HuH-7 (cell line): ENCODE data around the gene MSN.

Experiments
- DNase-seq: peaks from one replicate; pipeline ENCODE4 v3.0.0; 2011; ENCODE audit warnings: low spot score

The MSN gene

DNA sequence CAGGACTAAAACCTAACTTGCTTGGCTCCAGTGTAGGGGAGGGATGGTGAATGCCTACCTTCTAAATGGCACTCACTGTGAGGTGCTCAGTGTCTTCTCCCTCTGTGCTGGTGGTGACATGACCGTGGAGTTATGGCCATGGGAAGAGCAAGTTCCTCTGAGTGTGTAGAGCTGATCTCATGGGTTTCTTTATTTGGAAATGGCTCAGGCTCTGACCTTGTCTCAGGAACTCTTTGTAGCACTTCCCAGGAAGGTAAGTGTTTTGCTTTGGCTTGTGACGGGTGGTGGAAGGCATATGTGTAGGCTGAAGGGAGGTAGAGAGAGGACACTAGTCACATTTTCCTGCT, 6.4 kb downstream of the MSN start:
- DNase-seq, result no peak

DNA sequence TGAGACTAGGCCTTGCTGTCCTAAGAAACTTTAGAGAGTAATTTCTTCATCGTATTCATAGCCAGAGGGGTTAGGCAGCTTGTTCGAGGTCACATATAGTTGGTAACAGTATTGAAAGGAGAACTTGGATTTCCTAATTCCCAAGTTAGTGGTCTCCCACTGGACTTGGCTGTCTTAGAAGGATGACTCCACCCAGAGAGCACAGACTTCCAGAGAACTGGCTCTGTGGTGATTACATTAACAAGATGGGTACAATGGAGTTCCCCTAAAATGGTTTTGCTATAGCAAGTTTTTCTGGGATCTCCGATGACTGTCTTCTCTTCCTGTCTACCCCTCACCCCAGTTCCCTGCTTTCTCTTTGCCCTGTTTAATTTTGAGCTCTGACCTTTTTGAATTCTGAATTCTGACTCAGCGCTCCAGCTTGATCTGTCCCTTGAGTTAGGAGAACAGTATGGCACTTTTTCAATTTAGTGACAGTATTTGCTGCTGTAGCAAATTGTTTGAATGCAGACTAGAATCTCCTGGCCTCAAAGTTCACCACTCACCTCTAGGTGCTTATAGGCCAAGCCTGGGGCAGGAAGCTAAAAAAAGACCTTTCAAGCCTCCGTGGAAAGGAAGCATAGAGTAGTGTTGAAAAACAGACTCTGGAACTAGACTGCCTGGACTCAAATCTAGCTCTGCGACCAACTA, 6.9 kb downstream of the MSN start:
- no peak for DNase-seq

DNA sequence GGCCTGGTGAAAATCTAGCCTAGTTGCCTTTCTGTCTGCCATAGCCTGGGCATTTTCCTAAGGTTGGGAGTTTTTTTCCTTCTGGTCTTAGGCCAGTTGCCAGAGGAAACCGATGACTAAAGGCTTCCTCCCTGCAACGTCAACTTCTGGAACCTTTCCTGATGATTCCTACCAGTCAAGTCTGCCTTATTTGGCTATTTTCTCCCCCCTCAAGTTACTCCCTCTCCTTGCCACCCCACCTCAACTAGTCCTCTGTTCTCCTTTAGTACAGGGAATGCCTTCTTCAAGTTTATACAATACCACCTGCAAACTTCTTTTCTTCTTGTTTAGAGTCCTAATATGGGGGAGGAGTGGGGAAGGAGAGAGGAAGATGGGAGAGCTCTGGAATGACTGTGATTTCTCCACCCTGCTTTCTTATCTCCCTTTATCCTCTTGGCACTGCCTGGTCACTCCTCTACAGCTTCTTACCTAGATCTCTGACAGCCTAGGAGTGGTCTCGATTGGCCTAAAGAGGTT, 10.6 kb downstream of the MSN start:
- no peak for DNase-seq

DNA sequence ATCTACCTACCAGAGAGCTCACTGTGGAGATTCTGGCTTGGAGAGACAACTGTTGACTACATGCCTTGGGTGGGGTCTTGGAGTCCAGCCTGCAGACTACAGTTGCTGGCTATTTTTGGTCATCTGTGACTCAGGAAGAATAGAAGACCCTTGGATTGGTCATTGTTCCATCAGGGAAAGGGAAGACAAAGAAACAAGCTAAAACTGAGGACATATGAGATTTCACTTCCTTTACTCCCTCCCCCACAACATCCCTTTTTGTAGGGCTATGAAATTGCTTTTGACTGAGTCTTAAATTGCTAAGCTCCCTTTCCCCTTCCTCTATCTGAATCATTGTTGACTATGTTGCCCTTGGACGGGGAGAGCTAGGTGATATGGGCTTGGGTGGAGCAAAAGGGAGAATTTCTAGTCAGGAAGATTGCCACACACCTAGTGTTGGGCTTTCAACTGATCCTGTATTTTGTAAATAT, 11.7 kb downstream of the MSN start:
- DNase-seq, result no peak

DNA sequence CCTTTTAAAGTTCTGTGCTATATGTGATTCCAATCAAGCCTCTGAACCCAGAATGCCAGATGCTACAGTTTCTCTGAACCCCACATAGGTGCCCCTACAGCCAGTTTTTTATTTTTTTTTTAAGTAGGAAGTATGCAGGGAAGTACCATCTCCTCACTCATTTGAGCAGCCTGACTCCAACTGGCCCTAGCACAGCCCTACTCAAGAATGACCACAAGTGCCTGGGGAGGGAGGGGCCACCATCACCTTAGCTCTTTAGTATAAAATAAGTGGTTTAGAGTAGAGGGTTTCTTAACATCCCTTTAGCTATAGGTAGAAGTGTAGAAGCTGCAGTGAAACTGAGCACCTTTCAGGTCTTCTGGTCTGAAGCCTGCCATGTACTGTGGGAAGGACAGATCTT, 14.4 kb downstream of the MSN start:
- DNase-seq, result no peak

DNA sequence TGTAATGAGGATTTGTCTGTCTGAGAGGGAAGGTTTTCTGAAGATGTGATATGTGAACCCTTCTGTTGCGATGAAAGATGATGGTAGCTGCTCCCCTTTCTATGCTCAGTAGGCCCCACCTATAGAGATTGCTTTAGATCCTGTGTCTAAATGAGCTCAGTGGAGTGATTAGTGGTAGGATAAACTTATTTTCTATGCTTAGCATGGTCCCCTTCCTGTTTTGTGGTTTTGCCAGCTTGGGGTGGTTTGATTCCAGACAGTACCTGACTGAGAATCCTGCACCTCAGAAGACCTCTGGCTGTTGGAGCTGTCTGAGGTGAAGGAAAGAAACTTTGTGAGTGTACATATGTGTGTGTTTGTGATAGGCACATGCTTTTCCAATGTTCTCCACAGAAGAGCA, 17.7 kb downstream of the MSN start:
- no peak for DNase-seq

DNA sequence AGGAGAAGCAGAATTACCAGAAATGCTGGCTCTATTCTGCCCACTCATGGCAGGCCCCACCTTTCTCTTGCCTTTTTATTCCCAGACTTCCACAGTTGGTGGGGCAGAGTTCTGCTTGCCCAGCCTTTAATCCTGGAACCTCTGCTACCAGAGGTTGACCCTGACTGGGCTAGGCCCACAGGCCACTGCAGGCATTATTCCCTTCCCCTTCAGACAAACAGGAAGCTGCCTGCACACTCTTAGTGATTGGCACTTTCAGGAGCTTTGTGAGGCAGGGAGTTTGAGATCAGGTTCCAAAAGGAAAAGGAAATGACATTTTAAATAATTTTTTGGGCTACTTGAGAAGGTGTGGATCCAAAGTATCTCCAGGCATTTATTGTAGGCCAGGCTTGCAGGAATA, 18.8 kb downstream of the MSN start:
- DNase-seq, result no peak

DNA sequence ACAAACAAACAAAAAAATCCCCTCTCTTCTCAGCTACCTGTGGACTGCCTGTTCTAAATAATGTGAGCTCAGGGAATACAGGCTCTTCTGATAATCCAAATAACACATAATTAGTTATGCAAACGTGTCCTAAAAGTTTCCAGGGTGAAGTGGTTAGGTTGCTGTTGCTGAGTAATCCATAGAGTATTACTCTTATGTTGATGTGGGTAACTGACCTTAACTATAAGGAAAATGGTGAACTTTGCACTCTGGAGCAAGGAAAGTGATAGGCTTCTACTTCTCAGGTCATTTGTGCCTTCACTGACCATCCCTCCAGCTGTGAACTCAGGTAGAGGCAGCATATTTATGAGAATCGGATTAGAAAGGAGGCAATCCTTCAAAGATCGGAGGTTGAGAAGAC, 19.9 kb downstream of the MSN start:
- DNase-seq, result no peak

DNA sequence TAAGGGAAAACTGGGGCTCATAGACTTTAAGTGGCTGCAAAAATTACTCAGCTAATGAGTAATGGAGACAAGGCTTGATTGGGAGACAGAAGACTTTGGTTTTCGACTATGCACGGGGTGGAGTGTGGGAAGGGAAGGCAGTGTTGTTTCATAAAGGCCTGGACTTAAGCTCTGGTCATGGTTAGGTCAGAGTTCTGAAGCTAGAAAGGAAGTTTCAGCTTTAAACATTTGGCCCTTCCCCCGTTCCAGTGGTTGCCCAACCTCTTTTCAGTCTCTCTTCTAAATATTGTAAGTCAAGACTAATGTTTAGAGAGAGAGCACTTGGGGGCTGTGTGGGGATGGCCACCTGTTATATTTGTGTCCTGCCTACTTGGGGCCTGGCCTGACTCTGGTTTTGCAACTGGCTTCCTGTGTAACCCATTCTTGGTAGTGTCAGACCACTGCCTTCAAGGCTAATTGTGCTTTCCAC, 21.0 kb downstream of the MSN start:
- no peak for DNase-seq

DNA sequence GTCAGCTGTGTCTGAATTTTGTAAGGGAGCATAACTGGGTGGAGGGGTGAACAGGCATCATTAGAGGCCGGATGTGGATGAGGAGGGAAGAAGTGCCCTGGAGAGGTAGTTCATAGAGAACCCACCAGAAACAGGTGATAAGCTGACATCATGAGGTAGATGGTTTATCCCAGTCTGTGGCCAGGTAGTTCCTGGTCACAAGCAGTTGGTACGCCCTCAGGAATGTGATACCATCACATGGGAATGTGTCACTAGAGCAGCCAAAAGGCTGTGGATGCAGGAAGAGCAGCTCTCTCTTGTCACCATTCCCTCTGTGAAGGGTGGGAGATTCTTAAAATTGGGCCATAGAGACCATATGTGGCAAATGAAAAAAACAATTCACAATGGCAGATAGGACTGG, 21.9 kb downstream of the MSN start:
- no peak for DNase-seq

DNA sequence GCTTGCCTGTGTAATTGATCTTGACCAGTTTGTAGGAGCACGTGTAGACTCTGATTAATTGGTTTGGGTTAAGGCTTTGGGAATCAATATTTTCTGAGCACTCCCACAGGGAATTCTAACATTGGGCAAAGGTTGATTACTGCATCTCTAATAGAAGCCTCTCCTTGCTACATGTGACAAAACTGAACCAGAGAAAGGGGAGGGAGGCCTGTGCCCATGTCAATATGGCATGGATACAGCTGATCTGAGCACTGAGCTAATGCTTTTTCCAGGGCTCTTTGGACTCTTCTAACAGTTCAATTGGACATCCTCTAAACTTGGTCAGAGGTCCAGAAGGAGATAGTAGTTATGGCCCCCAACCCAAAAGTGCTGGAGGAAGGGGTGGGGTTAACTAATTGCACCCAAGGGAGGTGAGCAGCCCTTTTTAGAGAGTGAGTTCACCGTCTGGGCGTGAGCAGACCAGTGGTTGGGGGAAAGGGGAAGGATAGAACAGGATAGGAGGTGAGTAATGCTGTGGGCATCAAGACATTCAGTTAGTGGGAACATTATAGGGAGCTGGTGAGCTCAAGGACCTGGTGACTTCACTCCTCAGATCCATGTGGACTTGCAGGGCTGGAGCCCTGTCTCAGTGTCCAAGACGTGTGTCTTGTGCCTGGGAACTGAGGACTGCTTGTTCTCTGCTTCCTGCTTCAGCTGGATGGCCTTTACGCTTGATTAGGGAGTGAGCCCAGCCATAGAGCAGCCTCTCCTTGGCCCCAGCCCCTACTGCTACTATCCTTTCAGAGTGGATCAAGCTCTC, 22.8 kb downstream of the MSN start:
- no peak for DNase-seq

DNA sequence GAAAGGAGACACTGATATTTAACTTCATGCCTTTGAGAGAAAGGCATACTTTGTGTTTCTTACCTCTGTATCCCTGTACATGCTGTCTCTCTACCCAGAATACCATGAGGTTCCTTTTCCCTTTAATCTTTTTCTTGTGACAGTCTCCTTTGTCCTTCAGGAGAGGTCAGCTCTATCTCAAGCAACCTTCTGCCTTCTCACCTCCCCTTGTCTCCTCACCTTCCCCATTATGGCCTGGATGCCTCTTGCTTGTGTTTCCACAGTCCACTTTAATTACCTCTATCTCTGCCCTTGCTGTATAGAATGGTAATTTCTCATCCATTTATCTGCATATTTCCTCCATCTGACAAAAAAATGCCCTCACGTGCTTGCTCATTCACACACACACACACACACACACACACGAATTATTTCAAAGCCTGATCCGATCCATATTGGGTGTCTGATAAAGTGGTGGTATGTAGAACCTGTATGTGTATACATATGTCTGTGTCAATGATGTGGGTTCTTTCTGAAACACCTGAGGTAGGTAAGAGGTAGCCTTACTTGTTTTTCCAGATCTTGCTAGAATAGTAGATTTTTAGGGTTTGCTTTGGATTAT, 28.5 kb downstream of the MSN start:
- no peak for DNase-seq

DNA sequence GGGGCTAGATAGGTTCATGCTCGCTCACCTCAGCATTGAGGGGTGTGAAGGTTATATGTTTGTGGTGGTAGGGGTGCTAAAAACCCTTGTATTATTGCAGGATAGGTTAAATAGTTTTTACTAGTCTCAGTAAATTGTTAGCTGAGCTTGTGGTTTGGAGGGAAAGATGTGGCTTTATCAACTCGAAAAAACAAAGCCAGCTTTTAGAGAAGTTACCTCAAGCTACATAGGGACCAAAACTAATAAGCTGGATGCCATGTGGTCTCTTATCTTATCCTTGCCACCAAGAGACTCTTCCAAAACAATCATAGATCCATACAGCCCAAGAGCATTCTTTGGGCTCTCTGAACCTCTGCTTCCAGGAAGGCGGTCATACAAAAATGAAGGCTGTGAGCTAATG, 29.2 kb downstream of the MSN start:
- no peak for DNase-seq

DNA sequence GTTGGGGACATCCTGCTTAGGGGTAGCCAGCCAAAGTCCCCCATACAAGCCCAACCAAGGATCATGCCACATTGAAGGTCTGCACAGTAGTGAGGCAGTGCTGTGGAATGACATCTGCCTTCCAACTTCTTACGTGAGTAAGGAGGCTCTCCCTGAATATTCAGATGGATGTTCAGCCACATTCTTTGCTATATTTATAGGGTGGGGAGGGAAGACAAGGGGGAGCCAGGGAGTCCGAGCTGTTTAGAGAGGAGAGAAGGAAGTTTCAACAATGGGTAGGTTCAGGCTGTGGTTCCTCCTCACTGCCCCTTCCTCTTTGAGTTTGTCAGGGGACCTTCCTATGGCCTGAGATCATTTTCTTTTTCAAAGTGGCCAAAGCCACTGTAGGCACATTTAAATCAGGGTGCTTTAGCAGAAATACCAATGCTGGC, 29.8 kb downstream of the MSN start:
- no peak for DNase-seq

DNA sequence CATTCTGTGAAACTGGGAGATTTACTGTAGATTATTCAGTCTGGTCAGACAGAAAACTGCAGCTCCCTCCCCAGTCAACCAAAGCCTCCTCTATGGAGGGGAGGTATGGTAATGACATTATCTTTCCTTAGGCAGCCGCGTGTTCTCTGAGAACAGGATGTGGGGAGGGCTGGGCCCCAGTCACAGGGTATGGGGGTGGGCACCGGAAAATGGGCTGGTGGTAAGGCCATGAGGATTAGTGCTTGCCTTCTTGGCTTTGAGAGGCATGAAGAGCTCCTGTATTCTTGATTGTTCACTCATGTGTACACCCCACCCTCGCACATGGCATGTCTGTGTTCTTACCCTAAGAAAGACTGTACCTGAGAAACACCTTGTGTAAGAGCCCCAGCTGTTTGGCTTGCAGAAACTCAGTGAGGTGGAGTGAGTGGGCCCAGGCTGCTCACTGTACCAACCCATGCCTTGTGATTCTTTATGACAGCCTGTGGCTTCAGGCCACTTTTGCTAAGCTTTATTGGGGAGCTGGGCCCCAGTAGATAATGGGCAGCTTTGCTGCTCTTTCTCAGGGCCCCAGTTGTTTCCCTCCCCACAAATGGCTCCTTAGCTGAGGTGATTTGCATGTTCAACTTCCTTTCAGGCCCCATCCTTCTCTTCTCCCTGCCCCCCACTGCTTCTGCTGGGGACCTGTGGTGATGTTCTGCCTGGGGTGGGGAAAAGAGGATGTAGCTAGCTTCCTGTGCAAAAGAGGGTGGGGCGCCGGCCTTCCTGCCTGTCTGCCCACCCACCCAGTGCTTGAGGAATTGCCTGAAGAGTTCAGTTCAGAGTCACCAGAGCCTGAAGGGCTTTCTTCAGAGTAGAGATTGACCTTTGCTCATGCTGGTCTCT, 30.7 kb downstream of the MSN start:
- no peak for DNase-seq

DNA sequence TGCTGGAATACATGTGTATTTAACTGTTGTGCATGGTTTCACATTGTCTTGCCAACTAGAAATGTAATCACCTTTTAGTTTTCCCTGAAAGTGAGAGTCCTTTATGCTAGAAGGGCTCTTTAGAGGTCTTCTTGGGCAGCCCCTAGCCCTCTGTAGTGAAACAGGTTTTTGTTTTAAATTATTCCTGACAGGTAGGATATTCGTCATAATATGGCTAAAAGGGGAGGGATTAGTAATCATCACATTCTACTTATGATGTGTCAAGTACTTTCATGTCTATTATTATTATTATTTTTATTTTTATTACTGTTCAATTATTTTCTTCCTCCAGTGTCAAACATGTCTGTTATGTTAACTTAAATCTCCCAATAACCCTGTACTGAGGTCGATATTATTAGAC, 35.5 kb downstream of the MSN start:
- no peak for DNase-seq

DNA sequence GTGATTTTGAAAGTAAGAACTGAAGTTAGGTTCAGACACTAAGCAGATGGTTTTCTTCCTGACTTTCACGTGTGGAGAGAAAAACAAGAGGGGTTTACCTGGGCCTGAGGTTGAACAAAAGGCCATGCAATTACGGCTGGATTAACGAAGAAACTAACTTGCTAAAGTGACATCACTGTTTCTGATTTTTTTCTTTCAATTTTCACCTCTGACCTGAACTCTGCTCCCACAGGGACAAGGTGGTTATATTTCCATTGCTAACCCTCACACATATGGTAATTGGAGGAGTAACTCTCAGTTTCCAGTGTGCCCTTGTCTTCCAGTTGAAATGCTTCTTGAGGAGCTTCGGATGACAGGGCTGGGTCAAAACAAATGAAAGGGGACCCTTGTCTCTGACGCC, 38.0 kb downstream of the MSN start:
- DNase-seq, result no peak

DNA sequence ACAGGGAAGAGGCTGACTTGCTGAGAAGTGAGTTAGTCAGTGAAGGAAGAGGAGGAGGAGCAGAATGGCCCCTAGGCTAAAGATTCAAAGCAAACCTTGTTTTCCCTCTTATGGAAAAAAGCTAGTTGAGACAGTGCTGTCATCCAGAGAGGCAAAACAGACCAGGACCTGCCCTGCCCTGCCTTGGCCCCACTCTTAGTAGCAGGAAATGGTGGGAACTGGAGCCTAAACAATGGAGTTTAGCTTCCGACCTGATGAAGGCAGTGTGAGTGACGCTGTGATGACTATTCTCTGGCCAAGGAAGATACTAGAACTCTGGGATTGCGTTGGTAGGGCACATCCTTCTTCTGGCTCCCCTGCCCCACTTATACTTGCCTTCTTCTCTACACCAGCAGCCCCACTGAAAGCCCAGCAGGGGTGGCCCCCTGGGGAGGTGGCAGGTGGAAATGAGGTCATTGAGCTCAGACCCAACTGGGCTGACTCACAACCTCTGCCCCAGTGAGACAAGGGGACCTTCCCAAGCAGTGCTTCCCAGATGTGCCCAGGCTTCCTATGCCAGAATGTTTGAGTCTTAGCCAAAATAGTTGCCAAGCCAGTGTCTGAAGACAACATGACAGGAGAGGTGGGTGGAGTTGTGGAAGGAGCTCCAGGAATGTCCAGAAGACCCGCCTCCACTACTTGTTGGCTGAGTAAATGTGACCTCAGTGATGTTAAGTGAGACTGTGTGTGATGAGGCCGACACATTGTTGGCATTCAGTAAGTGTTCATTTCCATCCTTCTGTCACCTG, 38.8 kb downstream of the MSN start:
- DNase-seq, result no peak

DNA sequence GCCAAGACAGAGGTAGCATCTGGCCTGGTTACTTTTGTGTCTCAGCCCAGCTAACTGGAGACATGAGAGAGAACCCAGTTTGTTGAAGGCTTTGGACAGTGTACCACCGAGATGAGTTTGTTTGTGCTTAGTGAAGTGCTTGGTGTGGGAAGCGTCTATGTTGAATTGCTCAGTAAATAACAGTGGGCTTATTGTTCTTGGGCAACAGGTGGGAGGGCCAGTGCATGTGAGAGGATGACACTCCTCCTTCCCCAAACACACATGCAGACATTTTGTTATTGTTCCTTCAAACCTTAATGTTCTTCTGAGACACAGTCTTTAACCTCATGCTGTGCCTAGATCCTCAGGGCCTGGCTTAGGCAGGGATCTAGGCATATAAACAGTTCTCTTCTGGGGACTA, 39.7 kb downstream of the MSN start:
- DNase-seq, result no peak

DNA sequence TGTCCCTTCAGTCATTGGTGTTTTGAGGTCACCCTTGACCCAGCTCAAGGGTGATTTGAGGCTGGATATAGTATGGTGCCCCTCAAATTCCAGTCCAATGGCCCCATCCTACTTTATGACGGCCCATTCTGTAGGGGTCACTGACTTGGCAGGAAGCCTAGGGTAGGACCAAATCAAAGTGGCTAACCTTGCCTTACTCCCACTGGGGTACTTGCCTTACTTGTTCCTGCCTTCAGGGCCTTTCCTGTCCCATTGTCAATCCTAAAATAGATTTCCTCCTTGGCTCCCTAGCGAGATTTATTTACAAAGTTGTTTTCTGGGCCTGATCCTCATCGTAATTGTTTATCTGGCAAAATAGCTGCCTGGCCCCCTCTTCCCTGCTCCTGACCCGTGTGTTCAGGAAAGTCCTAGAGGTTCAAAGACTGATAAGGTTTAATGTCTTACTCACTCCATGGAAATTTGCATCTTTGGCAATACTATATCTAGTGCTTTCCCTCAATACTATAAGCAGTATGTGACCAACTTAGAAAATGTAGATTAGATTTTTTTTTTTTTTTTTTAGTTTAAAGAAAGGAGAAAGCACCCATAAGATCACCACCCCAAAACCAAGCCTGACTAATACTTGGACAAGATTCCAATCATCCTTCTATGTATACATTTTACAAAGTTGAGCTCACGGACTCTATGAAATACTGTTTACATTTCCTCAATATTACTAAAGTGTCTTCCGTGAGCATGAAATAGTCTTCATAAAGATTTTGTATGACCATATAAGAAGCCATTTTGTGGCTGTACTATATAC, 44.8 kb downstream of the MSN start:
- DNase-seq, result no peak
